A549 (cell line): ENCODE results near the gene OR10K2. TPM values are rescaled to one million over a fixed set of nuclear protein-coding genes. Genes with fewer than 3 reads are reported as not detected.
"Not testable (repeated sequence)": the region's sequence is repeated elsewhere in the genome, so short reads cannot be mapped to it uniquely, and the experiment has no call there.

Source experiments
- ATAC-seq, 2 experiments: fragments of 200-7000 bp in 1 of 2; fragments of >200 bp in 1 of 2; cut with Nextera tagmentation in 1 of 2; cut with Tn5 transposase in 1 of 2; 3 replicates each; pipeline versions ENCODE4 v1.8.0 to v1.9.1; 2018 to 2020; ENCODE audit warnings: mild to moderate bottlenecking in 1 of 2, moderate library complexity in 1 of 2
- CTCF ChIA-PET: fragments of 300-600 bp; sonication (Branson Sonifier 250); formaldehyde crosslinking; extraction: SDS; loops from one replicate; lab custom pipeline; 2021; ENCODE audit warnings: antibody characterized with exemption, inconsistent platforms; lab: Yijun Ruan, JAX
- POLR2A ChIA-PET: fragments of 350-600 bp; formaldehyde crosslinking; extraction: SDS; loops from one replicate; lab custom pipeline; 2021; ENCODE audit warnings: antibody characterized with exemption, inconsistent platforms; lab: Yijun Ruan, JAX
- DNase-seq, 2 experiments: peaks; one replicate each; pipeline versions ENCODE4 v3.0.0 to v3.0.0-alpha.2; 2011 to 2016; ENCODE audit warnings: low read depth in 1 of 2, low spot score in 1 of 2
- FAIRE-seq: peaks from 2 replicates; lab custom pipeline; 2011; peaks lifted over from hg19 to GRCh38; lab: Jason Lieb, UNC
- H3K27ac ChIP-seq, 2 experiments: fragments of >200 bp; sonication (Bioruptor Twin); formaldehyde crosslinking; 3 replicates each; pipeline ENCODE4 v1.5.1; 2016 to 2017
- H3K4me1 ChIP-seq: fragments of >200 bp; sonication (Bioruptor Twin); formaldehyde crosslinking; 3 replicates; pipeline ENCODE4 v1.6.1; 2016
- H3K4me2 ChIP-seq: fragments of >200 bp; sonication (Bioruptor Twin); formaldehyde crosslinking; 3 replicates; pipeline ENCODE4 v1.6.1; 2016
- H3K4me3 ChIP-seq: fragments of >200 bp; sonication (Bioruptor Twin); formaldehyde crosslinking; 3 replicates; pipeline ENCODE4 v1.5.1; 2016
- H3K9me3 ChIP-seq: fragments of >200 bp; sonication (Bioruptor Twin); formaldehyde crosslinking; 3 replicates; pipeline ENCODE4 v1.6.1; 2016
- CEBPB ChIP-seq, 2 experiments: fragments of >200 bp in 1 of 2; sonication (Bioruptor Twin) in 1 of 2; formaldehyde crosslinking in 1 of 2; IDR thresholded peaks; 2 replicates each; pipeline ENCODE4 v1.6.1; 2012 to 2016
- CHD4 ChIP-seq: fragments of 200-600 bp; sonication (generic); IDR thresholded peaks from 2 replicates; pipeline ENCODE4 v1.6.1; 2016; ENCODE audit warnings: antibody characterized with exemption, mild to moderate bottlenecking, borderline replicate concordance
- EHMT2 ChIP-seq: fragments of 200-600 bp; sonication (generic); IDR thresholded peaks from 2 replicates; pipeline ENCODE4 v1.6.1; 2016; ENCODE audit warnings: antibody characterized with exemption, low read depth, mild to moderate bottlenecking, moderate library complexity
- ELK1 ChIP-seq: fragments of 150-350 bp; IDR thresholded peaks from 2 replicates; pipeline ENCODE4 v1.6.1; 2014; ENCODE audit warnings: low read depth, mild to moderate bottlenecking, low read length
- EP300 ChIP-seq, 2 experiments: fragments of >200 bp; sonication (Bioruptor Twin); formaldehyde crosslinking; IDR thresholded peaks; 2 replicates in 1 of 2; 3 replicates in 1 of 2; pipeline ENCODE4 v1.6.1; 2016 to 2017
- FOXS1 ChIP-seq: fragments of 250-450 bp; sonication (Bioruptor Pico); IDR thresholded peaks from 2 replicates; pipeline ENCODE4 v1.5.0; 2020; ENCODE audit warnings: mild to moderate bottlenecking, moderate library complexity
- HEYL ChIP-seq: fragments of 250-450 bp; sonication (Bioruptor Pico); IDR thresholded peaks from 2 replicates; pipeline ENCODE4 v1.8.0; 2021; ENCODE audit warnings: mild to moderate bottlenecking, moderate library complexity
- HOXB13 ChIP-seq: fragments of 250-450 bp; sonication (Bioruptor Pico); IDR thresholded peaks from 2 replicates; pipeline ENCODE4 v1.5.0; 2020; ENCODE audit warnings: low read depth, mild to moderate bottlenecking, moderate library complexity
- JUN ChIP-seq, 2 experiments: fragments of >200 bp; sonication (Bioruptor Twin); formaldehyde crosslinking; IDR thresholded peaks; 2 replicates in 1 of 2; 3 replicates in 1 of 2; pipeline ENCODE4 v1.6.1; 2016 to 2017
- KDM5A ChIP-seq: fragments of 200-600 bp; sonication (generic); IDR thresholded peaks from 2 replicates; pipeline ENCODE4 v1.6.1; 2016; ENCODE audit warnings: antibody characterized with exemption, mild to moderate bottlenecking
- MAFK ChIP-seq: fragments of 450-650 bp; IDR thresholded peaks from 2 replicates; pipeline ENCODE4 v1.6.1; 2014; ENCODE audit not compliant: partially characterized antibody
- MAX ChIP-seq: IDR thresholded peaks from 2 replicates; pipeline ENCODE4 v1.6.1; 2012
- NFE2L2 ChIP-seq: fragments of 150-350 bp; conservative IDR thresholded peaks from 2 replicates; pipeline ENCODE4 v1.6.1; 2014; ENCODE audit warnings: low read length
- TFCP2L1 ChIP-seq: fragments of 250-450 bp; sonication (Bioruptor Pico); IDR thresholded peaks from 2 replicates; pipeline ENCODE4 v1.5.0; 2021; ENCODE audit warnings: mild to moderate bottlenecking
- USF2 ChIP-seq: fragments of 450-650 bp; IDR thresholded peaks from 2 replicates; pipeline ENCODE4 v1.6.1; 2014; ENCODE audit warnings: antibody characterized with exemption
- ZC3H11A ChIP-seq: fragments of 450-650 bp; IDR thresholded peaks from 2 replicates; pipeline ENCODE4 v1.6.1; 2014; ENCODE audit warnings: antibody characterized with exemption, mild to moderate bottlenecking
- WGBS: methylation state at CpG from one replicate; pipeline ENCODE4 v1.1.6; 2017; ENCODE audit errors: missing lambda C conversion rate; 5-methylcytosine and 5-hydroxymethylcytosine counted together
- polyA plus RNA-seq, 4 experiments: library from polyadenylated mRNA; depleted of rRNA in 3 of 4; stranded (reverse); fragments of >200 nt; fragmentation: RNase III in 1 of 4; extraction: RNeasy Plus Mini Kit Qiagen cat#74134 plus additional on column Dnase treatment in 1 of 4; gene quantifications; 2 replicates in 3 of 4; 3 replicates in 1 of 4; pipeline ENCODE4 v1.2.3, GENCODE V29; 2011 to 2017
- TF ChIP-seq, protein P1 (sequence below): fragments of >200 bp; sonication (Bioruptor Twin); formaldehyde crosslinking; IDR thresholded peaks from 3 replicates; pipeline ENCODE4 v1.5.1; 2016
- TF ChIP-seq, protein P2 (sequence below): IDR thresholded peaks from 2 replicates; pipeline ENCODE4 v1.6.1; 2012; ENCODE audit warnings: low read depth, borderline replicate concordance

Gene OR10K2
- polyA plus RNA-seq, 2 of the 4 experiments (the other 2 are of a cell fraction) = not detected

GRCh38 chr1:158454537-158454936, 28.5 kb upstream of the OR10K2 start:
- 0% methylated on average over 1 of the region's 1 CpG for WGBS
- Histone ChIP-seq H3K4me3 (no peak overlapping the region), H3K4me2 (no peak overlapping the region), H3K9me3 (no peaks in the 10 kb centered on the region), H3K4me1 (no peaks in the 10 kb centered on the region), H3K27ac (no peak overlapping the region)
- TF ChIP-seq CEBPB (IDR thresholded peaks at IDR 0.05) (no peak), MAFK (peak; percentile 38)
- no peak for DNase-seq
- CTCF ChIA-PET = no interaction called here
- POLR2A ChIA-PET = no interaction called here
- ATAC-seq = no peak
- no peak for FAIRE-seq

GRCh38 chr1:158445376-158445775, 19.3 kb upstream of the OR10K2 start:
- 2% methylated on average over 4 of the region's 4 CpGs for WGBS
- no peak for FAIRE-seq
- TF ChIP-seq HOXB13 = no peak
- TF ChIP-seq NFE2L2 = no peak
- TF ChIP-seq EHMT2 = no peak
- no peak for TF ChIP-seq ELK1
- no peak for TF ChIP-seq CHD4
- TF ChIP-seq EP300 (IDR thresholded peaks at IDR 0.05) = no peak
- TF ChIP-seq FOXS1 (CRISPR knock-in tag) = no peak
- no peak for TF ChIP-seq JUN (IDR thresholded peaks at IDR 0.05)
- TF ChIP-seq ZC3H11A = no peak
- no peak for TF ChIP-seq TFCP2L1 (CRISPR knock-in tag)
- TF ChIP-seq CEBPB (IDR thresholded peaks at IDR 0.05) = no peak
- TF ChIP-seq, protein P1, sequence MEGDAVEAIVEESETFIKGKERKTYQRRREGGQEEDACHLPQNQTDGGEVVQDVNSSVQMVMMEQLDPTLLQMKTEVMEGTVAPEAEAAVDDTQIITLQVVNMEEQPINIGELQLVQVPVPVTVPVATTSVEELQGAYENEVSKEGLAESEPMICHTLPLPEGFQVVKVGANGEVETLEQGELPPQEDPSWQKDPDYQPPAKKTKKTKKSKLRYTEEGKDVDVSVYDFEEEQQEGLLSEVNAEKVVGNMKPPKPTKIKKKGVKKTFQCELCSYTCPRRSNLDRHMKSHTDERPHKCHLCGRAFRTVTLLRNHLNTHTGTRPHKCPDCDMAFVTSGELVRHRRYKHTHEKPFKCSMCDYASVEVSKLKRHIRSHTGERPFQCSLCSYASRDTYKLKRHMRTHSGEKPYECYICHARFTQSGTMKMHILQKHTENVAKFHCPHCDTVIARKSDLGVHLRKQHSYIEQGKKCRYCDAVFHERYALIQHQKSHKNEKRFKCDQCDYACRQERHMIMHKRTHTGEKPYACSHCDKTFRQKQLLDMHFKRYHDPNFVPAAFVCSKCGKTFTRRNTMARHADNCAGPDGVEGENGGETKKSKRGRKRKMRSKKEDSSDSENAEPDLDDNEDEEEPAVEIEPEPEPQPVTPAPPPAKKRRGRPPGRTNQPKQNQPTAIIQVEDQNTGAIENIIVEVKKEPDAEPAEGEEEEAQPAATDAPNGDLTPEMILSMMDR = no peak
- no peak for TF ChIP-seq MAX
- no peak for TF ChIP-seq USF2
- no peak for TF ChIP-seq HEYL
- TF ChIP-seq KDM5A = no peak
- TF ChIP-seq, protein P2, sequence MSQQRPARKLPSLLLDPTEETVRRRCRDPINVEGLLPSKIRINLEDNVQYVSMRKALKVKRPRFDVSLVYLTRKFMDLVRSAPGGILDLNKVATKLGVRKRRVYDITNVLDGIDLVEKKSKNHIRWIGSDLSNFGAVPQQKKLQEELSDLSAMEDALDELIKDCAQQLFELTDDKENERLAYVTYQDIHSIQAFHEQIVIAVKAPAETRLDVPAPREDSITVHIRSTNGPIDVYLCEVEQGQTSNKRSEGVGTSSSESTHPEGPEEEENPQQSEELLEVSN = no peak

GRCh38 chr1:158434741-158435140, 8.7 kb upstream of the OR10K2 start:
- WGBS = 3% methylated on average over 3 of the region's 3 CpGs
- Histone ChIP-seq H3K9me3 (no peaks in the 10 kb centered on the region), H3K4me2 (no peak overlapping the region), H3K4me1 (no peaks in the 10 kb centered on the region), H3K27ac (no peak overlapping the region), H3K4me3 (no peak overlapping the region)
- ATAC-seq (no peak), DNase-seq (no peak), FAIRE-seq (no peak)
- ChIA-PET CTCF (no interaction called here), POLR2A (no interaction called here)
- TF ChIP-seq MAX (no peak), FOXS1 (CRISPR knock-in tag) (no peak), NFE2L2 (no peak)

More at GRCh38 chr1:158445376-158445775, 19.3 kb upstream of the OR10K2 start:
- ATAC-seq (no peak), DNase-seq (no peak)
- Histone ChIP-seq H3K9me3 (no peaks in the 10 kb centered on the region), H3K4me2 (no peak overlapping the region), H3K4me3 (no peak overlapping the region), H3K4me1 (no peaks in the 10 kb centered on the region), H3K27ac (no peak overlapping the region)
- CTCF ChIA-PET = no interaction called here
- POLR2A ChIA-PET = no interaction called here

DNA sequence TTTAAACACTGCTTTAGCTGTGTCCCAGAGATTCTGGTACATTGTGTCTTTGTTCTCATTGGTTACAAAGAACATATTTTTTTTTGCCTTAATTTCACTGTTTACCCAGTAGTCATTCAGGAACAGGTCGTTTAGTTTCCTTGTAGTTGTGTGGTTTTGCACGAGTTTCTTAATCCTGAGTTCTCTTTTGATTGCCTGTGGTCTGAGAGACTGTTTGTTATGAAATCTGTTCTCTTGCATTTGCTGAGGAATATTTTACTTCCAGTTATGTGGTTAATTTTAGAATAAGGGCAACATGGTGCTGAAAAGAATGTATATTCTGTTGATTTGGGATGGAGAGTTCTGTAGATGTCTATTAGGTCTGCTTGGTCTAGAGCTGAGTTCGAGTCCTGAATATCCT, 4.1 kb upstream of the OR10K2 start:
- CTCF ChIA-PET = not testable (repeated sequence)

More for the DNA sequence above, 4.1 kb upstream of the OR10K2 start:
- H3K4me3 ChIP-seq, DNase-seq, ATAC-seq, H3K27ac ChIP-seq, H3K9me3 ChIP-seq, FAIRE-seq, H3K4me2 ChIP-seq, H3K4me1 ChIP-seq, POLR2A ChIA-PET: not testable (repeated sequence)
- WGBS = 1% methylated on average over 3 of the region's 3 CpGs
